Putamen (tissue), 1 donor: ENCODE results near the gene HDDC3.
"Not testable (repeated sequence)": the region's sequence is repeated elsewhere in the genome, so short reads cannot be mapped to it uniquely, and the experiment has no call there.

ENCODE experiments used
- DNase-seq: peaks from one replicate; pipeline ENCODE4 v3.0.0-alpha.2; 2016; ENCODE audit warnings: low spot score

The HDDC3 gene

DNA sequence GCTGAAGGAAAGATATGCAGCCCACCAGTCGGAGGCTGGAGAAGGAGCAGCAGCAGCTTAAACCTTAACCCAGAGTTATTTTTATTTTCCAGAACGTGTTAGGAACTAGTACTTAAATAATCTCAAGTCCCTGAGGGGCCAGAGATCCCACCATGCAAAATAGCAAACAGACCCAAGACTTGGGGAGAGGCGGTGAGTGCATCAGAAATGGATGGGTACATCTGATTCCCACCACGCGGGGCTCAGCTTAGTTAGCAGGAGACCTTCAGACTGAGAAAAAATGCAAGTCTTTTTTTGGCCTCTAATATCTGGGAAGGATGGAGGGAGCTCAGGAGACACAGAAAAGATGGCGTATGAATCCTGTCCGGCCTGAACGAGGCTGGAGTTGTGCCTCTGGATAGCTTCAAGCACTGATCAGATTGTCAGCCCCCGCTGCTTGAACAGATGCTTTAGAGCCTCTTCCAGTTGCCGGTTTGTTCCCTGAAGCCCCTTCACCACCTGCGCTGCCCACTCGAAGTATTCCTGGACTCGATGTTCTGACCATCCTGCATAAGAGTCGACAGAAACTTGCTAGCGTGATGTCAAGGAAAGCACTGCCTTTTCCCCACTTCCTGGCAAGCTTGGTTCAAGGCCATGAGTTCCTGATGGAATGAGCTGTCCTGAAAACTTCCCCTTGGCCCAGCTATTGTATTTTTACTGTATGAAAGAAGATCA, 1.3 kb downstream of the HDDC3 start:
- DNase-seq = no peak

DNA sequence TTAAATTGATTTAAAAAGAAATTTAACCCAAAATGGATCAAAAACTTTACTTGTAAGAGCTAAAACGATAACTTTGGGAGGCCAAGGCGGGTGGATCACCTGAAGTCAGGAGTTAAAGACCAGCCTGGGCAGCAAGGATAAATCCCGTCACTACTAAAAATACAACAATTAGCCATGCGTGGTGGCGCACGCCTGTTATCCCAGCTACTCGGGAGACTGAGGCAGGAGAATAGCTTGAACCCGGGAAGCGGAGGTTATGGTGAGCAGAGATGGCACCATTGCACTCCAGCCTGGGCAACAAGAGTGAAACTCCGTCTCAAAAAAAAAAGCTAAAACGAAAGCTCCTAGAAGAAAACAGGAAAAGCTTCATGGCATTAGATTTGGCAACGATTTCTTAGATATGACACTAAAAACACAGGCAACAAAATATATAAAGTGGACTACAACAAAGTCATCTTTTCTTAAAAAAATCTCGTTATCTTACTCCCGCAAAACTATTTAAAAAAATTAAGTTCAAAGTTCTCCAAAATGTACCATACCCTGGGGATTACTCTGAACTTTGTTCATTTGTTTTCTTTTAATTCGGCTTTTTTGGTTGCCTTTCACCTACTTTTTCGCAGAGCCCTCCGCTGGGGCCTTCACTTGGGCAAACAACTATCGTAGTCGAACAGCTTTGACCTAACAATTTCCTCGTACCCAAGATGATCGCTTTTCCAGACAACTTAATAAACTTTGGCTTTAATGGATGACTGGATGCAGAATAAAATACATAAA, 2.9 kb downstream of the HDDC3 start:
- DNase-seq = no peak

DNA sequence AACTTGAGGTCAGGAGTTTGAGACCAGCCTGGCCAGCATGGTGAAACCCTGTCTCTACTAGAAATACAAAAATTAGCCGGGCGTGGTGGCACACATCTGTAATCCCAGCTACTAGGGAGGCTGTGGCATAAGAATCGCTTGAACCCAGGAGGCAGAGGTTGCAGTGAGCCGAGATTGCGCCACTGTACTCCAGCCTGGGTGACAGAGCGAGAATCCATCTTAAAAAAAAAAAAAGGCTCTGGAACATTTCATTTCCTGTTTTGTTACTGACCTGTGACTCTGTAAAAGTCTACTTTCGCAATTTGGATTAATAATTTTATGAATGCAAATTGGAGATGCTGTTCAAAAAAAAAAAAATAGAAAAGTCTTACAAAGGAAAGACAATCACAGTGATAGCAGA, 4.2 kb downstream of the HDDC3 start:
- DNase-seq = not testable (repeated sequence)

DNA sequence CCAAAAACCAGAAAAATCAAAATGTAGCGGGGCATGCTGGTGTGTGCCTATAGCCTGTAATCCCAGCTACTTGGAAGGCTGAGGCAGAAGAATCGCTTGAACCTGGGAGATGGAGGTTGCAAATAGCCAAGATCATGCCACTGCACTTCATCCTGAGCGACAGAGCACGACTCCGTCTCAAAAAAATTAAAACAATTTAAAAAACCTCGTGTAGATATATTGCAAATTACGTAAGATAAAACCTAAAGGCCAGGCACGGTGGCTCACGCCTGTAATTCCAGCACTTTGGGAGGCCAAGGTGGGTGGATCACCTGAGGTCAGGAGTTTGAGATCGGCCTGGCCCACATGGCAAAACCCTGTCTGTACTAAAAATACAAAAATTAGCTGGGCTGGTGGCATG, 5.6 kb downstream of the HDDC3 start:
- DNase-seq = not testable (repeated sequence)

DNA sequence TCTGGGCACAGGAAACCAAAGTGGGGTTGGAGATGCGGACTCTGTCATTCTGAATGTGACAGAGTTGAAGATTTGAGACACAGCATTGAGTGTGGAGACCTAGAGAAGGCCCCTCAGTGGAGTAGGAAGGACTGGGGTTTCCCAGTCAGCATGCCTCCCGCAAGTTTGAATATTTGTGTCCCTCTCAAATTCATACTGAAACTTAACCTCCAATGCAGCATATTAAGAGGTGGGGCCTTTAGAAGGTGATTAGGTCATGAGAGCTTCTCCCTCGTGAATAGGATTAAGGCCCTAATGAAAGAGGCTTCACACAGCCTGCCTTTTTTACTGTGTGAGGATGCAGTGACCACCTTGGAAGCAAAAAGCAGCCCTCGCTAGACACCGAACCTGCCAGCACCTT, 8.0 kb downstream of the HDDC3 start:
- DNase-seq = no peak

DNA sequence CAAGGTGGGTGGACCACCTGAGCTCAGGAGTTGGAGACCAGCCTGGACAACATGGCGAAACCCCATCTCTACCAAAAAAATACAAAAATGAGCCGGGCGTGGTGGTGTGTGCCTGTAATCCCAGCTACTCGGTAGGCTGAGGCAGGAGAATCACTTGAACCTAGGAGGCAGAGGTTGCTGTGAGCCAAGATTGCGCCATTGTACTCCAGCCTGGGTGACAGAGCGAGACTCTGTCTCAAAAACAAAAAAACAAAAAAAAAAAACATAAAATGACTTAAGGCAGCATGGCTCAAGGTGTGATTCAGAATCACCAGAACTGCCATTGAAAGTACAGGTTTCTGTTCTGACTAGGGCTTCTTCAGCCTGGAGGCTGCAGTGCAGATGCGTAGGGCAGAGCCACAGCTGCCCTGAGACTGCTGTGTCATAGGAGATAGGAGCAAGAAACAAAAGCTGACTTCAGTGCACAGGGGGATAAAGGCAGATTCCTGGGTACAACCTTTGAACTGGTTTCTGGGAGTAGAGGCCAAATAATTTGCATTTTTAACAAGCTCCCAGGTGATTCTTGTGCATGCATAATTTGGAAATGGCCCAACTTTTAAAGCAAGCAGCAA, 9.5 kb downstream of the HDDC3 start:
- DNase-seq = not testable (repeated sequence)

DNA sequence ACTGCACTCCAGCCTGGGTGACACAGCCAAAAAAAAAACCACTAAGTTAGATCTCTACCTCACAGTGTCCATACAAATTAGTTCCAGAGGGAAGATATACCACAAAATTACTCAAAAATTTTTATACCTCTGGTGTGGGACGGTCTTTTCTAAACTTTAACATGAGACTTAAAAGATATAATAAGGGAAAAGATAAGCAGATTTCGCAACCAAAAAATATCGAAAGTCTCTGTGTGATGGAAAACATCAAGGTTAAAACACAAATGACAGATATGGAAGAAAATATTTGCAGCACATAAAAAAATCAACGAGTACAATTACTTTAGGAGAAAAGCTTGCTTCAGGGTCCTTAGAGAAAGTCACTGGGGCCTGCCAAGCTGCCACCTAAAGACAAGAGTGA, 10.5 kb downstream of the HDDC3 start:
- no peak for DNase-seq

DNA sequence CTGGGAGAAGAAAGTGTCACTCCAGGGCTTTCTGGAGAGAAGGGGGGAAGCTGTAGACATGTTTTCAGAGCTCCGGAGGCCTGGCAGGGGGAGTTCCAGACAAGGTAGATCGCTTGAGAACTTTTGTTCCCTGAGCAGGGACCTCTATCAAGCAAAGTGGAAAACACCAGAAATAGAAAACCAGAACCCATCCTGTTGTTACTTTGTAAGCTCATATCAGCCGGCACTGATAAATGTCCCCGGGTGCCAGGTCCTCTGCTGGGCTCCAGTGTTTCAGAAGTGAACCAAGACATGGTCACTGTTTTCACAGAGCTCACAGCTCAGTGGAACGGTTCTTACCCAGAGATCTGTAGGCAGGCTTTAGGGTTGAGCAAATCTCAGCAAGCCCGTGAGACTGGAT, 13.5 kb downstream of the HDDC3 start:
- DNase-seq = no peak

DNA sequence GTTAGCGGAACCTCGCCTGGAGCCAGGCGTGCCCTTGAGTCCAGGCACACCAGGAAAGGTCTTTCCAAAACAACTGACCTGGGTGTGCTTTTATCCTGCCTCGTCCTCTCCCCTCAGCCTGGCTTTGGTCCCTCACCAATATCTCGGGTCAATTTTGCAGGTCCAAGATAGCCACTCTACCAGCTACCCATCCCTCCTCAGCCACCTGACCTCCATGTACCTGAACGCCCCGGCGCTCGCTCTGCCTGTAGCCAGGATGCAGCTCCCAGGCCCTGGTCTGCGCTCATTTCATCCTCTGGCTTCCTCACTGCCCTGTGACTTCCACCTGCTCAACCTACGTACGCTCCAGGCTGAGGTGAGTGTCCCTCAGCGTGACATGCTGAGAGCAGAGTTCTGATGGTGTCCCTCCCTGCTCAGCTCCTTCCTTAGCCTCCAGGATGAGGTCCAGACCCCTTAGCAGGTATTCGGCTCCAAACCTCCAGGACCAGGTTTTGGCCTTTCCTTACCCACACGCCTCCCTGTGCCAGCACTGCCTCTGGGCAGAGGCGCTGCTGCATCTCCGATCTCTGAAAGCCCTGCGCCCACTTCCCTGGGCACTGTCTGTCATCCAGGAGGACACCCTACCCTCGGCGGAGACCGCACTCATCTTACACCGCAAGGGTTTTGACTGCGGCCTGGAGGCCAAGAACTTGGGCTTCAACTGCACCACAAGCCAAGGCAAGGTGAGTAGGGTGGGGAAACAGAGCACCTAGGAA, 14.1 kb downstream of the HDDC3 start:
- no peak for DNase-seq

DNA sequence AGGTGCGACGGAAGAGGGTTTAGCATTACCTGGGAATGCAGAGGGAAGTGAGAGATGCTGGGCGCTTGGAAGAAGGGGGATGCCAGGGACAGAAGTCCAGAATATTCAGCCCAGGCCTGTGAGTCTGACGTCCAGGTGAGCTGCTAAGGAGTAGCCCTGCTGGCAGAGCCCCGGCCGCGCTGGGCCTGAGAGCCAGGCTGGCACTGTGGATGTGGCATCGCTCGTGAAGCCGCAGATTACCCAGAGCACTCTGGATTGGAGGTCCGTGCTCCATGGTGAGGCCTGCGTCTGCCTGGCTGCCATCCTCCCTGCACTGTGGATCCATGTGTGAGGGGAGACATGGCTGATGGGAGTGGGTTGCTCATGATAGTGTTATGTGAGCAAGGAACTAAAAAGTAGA, 14.8 kb downstream of the HDDC3 start:
- no peak for DNase-seq

DNA sequence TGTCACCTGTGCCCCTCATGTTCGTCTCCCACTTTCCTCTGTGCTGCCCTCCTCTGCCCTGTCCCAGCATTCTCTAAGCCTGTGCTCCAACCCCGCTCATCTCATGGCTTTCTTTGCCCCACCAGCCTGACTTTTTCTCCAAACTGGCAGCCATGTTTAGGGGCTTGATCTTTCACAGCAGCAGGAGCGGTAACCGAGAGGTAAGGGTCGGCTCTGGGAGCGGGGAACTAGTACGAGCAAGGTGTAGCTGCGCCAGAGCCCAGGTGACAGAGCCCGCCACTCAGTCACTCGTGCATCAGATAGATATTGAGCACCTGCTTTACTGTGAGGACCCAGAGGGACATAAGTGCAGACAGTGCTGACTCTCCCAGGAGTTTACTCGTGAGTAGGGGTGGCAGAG, 15.9 kb downstream of the HDDC3 start:
- DNase-seq = no peak

DNA sequence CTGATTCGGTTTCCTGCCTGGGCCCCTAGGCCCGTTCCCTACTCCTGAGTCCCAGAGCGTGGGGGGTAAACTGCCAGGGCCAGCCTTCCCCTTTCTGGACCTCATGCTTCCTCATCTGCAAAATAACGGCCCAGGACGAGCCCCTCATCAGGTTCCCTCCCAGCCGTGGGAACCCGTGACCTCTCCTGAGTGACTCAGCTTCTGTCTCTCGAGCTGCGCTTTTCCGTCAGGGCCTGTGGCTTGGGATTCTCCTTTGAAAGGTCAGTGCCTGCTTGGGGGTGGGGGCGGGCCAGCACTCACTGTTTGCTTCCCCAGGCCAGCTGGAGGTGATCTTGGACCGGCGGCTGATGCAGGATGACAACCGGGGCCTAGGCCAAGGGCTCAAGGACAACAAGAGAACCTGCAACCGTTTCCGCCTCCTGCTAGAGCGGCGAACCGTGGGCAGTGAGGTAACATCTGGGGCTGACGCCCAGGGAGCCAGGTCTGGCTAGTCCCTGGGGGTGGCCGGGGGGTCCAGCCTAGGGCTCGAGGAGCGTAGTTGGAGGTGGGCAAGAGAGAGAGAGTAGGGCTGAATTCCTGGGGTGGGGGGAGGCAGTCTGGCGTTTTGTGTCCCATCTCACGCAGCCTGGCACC, 16.4 kb downstream of the HDDC3 start:
- DNase-seq = no peak

DNA sequence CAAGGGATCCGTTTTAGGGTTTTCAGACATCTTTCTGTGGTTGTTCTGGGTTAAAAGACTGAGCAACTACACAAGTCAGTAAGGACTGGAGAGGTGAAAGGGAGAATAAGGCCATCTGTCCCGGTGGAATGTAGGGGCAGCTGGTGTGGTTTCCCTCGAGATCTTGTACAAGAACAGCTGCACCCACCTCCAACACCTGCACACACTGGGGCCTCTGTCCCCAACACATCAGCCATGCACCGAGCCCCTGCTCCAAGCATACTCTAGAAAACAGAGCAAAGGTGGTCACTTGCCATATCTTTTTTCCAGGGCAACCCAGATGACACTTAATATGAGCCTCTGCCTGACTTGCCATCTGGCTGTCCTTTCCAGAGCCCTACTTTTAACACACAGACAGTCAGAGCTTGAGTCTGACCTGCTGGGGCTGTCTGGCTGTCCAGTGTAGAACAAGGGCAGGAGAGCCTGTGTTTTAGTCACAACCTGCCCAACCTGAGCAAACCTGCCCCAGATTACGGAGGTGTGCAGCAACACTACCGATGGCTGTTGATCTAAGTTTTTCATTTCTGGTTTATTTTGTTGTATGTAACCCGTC, 17.0 kb downstream of the HDDC3 start:
- DNase-seq = no peak

DNA sequence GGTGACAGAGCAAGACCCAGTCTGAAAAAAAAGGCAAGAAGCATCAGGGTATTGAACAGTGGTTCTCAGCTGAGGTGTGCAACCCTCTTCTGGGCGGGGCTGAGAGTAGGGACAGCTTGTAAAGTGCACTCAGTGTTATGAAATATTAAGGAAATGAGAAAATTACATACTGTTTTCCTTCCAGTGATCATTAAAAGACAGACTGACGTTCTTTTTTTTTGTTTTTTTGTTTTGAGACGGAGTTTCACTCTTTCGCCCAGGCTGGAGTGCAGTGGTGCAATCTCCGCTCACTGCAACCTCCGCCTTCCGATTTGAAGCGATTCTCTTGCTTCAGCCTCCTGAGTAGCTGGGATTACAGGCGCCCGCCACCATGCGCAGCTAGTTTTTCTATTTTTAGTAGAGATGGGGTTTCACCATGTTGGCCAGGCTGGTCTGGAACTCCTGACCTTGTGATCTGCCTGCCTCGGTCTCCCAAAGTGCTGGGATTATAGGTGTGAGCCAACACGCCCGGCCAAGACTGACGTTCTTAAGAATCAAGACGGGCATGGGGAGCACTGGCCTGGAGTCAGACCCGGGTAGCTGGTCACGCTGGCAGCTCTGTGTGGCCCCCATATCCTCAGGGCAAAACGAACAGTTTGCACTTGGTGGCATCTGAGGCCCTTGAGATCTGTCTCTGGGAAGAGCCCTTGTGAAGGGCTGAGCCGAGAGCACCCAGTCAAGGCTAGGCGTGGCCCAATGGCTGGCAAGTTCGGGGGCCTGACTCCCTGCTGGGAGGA, 17.9 kb downstream of the HDDC3 start:
- no peak for DNase-seq

DNA sequence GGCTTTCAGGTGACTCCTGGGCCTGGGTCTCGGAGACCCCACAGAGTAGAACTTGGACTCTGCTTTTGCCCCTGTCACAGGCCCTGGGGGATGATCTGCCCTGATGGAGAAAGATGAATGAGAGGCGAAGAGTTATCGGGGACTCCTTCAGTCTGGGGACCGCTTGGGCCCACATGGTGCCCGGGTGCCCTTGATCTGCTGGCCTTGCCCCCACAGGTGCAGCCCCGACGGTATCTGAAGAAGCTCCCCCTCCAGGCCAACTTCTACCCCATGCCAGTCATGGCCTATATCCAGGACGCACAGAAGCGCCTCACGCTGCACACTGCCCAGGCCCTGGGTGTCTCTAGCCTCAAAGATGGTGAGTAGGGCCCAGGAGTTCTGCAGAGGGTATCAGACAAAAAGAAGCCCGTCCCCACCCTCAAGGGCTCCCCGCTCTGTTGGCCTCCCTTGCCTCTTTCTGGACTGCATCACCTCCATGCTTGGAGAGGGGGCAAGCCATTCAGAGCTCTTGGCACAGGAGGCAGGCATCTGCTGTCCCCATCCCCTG, 18.9 kb downstream of the HDDC3 start:
- no peak for DNase-seq

DNA sequence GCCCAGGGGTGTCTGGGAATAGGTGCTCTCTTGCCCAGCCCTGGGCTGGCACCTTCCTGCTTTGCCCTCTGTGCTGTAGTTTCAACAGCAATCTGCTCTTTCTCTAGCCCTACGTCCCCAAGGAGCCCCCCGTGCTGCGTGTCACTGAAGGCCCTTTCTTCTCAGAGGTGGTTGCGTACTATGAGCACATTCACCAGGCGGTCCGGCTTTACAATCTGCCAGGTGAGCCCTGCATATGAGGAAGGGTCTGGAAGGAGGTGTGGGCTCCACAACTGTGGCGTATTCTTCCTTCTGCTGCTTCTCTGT, 19.6 kb downstream of the HDDC3 start:
- no peak for DNase-seq

DNA sequence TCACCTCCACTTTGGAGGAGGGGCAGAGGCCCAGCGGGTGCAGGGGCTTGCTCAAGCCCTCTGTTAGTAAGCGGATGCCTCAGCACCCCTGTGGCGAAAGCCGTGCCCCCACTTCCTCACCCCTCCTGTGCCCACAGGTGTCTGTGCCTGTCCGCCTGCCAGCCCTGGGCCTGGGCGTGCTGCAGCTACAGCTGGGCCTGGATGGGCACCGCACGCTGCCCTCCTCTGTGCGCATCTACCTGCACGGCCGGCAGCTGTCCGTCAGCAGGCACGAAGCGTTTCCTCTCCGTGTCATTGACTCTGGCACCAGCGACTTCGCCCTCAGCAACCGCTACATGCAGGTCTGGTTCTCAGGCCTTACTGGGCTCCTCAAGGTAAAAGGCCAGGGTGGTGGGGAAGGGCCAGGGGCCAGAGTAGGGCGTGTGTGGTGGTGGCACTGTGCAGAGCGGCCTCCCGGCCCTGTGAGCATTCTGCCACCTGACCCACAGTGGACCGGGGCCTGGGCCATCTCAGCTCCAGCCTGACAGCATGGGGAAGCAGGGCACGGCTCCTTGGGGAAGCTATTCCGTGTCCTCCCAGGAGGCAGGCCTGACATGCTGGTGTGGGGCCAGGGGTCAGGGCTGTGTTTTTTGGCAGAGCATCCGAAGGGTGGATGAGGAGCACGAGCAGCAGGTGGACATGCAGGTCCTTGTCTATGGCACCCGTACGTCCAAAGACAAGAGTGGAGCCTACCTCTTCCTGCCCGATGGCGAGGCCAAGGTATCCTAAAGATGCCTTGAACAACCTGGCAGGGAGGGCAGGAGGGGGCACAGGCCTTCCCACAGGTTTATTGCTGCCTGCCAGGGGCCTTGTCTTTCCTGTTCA, 20.2 kb downstream of the HDDC3 start:
- DNase-seq = no peak

DNA sequence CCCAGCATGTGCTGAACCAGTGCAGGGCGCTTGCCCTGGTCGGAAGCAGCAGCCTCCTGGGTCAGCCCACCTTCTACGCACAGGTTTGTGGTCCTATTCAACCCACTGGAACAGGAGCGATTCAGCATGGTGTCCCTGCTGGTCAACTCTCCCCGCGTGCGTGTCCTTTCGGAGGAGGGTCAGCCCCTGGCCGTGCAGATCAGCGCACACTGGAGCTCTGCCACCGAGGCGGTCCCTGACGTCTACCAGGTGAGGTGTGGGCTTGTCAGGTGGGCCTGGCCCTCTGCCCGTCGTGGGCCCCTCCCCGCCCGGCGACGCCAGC, 21.1 kb downstream of the HDDC3 start:
- DNase-seq = no peak

DNA sequence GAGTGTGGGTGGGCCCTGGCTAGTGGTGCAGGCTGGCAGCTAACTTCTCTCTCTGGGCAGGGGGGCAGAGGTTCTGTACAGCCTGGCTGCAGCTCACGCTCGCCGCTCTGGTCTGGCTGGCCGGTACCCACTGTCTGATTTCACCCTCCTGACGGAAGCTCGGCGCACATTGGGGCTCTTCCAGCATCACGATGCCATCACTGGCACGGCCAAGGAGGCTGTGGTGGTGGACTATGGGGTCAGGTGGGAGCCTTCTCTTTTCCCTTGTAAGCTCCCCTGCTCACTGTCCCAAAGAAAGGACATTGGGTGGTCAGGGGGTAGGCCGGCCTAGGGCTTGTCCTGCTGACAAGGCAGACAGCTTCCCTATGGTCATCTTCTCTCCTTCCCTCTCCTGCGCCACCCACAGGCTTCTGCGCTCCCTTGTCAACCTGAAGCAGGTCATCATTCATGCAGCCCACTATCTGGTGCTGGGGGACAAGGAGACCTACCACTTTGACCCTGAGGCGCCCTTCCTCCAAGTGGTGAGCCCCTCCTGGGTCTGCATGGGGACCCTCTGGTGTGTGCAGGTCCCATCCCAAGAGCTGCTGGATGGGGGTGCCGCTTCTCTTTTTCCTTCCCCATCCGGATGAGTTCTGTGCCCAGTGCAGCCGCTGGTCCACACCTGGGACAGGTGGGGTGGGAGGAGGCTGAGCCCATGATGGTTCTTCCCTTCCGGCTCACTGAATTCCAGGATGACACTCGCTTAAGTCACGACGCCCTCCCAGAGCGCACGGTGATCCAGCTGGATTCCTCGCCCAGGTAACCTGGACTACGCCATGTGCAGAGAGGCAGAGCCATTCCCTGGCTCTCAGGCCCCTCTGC, 21.7 kb downstream of the HDDC3 start:
- DNase-seq = no peak
